Upper lobe of left lung (tissue), 4 donors: ENCODE data around the gene NCF2.

ENCODE experiments used
- EP300 ChIP-seq, 4 donors: sonication (generic); formaldehyde crosslinking; IDR thresholded peaks; one replicate each; pipeline ENCODE4 v1.5.1; 2017; ENCODE audit warnings: antibody characterized with exemption in 4 of 4, control low read depth in 2 of 4
- TF ChIP-seq, protein P1 (sequence below), 6 experiments: fragments of 450-650 bp in 4 of 6; fragments of 200-600 bp in 2 of 6; sonication (generic) in 2 of 6; IDR thresholded peaks; one replicate each; pipeline ENCODE4 v1.5.1; 2016 to 2019; ENCODE audit warnings: antibody characterized with exemption in 6 of 6

DNA sequence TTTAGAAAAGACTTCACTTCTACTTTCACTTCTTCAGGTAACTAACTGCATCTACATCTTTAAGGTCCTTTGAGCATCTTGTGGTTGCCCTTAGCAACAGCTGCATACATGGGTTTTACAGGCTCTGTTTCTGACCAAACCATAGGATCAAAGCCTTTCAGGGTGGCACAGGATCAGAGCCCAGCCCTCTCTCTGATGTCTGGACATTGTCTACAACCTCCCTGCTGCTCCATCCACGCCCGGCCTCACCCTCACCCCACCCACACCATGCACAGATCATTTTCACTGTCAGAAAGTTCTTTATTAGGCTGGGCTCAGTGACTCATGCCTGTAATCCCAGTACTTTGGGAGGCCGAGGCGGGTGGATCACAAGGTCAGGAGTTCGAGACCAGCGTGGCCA, 5.2 kb downstream of the NCF2 start:
- TF ChIP-seq, protein P1, sequence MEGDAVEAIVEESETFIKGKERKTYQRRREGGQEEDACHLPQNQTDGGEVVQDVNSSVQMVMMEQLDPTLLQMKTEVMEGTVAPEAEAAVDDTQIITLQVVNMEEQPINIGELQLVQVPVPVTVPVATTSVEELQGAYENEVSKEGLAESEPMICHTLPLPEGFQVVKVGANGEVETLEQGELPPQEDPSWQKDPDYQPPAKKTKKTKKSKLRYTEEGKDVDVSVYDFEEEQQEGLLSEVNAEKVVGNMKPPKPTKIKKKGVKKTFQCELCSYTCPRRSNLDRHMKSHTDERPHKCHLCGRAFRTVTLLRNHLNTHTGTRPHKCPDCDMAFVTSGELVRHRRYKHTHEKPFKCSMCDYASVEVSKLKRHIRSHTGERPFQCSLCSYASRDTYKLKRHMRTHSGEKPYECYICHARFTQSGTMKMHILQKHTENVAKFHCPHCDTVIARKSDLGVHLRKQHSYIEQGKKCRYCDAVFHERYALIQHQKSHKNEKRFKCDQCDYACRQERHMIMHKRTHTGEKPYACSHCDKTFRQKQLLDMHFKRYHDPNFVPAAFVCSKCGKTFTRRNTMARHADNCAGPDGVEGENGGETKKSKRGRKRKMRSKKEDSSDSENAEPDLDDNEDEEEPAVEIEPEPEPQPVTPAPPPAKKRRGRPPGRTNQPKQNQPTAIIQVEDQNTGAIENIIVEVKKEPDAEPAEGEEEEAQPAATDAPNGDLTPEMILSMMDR (IDR thresholded peaks at IDR 0.05): no peak
- TF ChIP-seq EP300 (IDR thresholded peaks at IDR 0.05): no peak
